ENCODE data around the gene XYLT1. TPM values are rescaled to one million over a fixed set of nuclear protein-coding genes. Genes with fewer than 3 reads are reported as not detected.
A peak's percentile ranks its signal among the peaks of the same experiment; 100 is the strongest.

Gene XYLT1
- total RNA-seq, 2 experiments from 2014 or later, result 7.3 to 8.9 TPM

- Mint-ChIP-seq H3K27ac (no peak overlapping the region), H3K36me3 (ENCODE audit: low read depth) (peaks cover 22% of the 10 kb centered on the region), H3K4me1 (ENCODE audit: low read depth) (peaks cover 21% of the 10 kb centered on the region), H3K9me3 (no peaks in the 10 kb centered on the region), H3K27me3 (no peaks in the 10 kb centered on the region), H3K4me3 (no peak overlapping the region)
- intact Hi-C loops (cut with micrococcal nuclease), result no loop called here
- ChIA-PET CTCF (no interaction called here), POLR2A (no interaction called here)
- DNase-seq (no peak), ATAC-seq (no peak)
- no peak for TF ChIP-seq CTCF (IDR thresholded peaks at IDR 0.05)
Observed at GRCh38 chr16:17131351-17131750, 339.4 kb downstream of the XYLT1 start.

GRCh38 chr16:17130733-17131132, 340.0 kb downstream of the XYLT1 start:
- DNase-seq, result no peak
- H3K9me3 Mint-ChIP-seq, result no peaks in the 10 kb centered on the region
- ATAC-seq, result no peak
- H3K4me1 Mint-ChIP-seq (ENCODE audit: low read depth), result peaks cover 21% of the 10 kb centered on the region
- H3K4me3 Mint-ChIP-seq, result no peak overlapping the region
- H3K27me3 Mint-ChIP-seq, result no peaks in the 10 kb centered on the region
- no peak for TF ChIP-seq CTCF (IDR thresholded peaks at IDR 0.05)
- peaks cover 25% of the 10 kb centered on the region for H3K36me3 Mint-ChIP-seq (ENCODE audit: low read depth)
- peak overlapping the region; percentile 30 for H3K27ac Mint-ChIP-seq
- ChIA-PET CTCF (no interaction called here), POLR2A (no interaction called here)
- intact Hi-C loops (cut with micrococcal nuclease), result no loop called here

GRCh38 chr16:17129971-17130370, 340.8 kb downstream of the XYLT1 start:
- DNase-seq (no peak), ATAC-seq (no peak)
- Mint-ChIP-seq H3K36me3 (ENCODE audit: low read depth) (peaks cover 30% of the 10 kb centered on the region), H3K9me3 (no peaks in the 10 kb centered on the region), H3K4me1 (ENCODE audit: low read depth) (peaks cover 20% of the 10 kb centered on the region), H3K27me3 (no peaks in the 10 kb centered on the region), H3K4me3 (no peak overlapping the region), H3K27ac (no peak overlapping the region)
- CTCF ChIA-PET, result no interaction called here
- TF ChIP-seq CTCF (IDR thresholded peaks at IDR 0.05), result no peak
- POLR2A ChIA-PET, result no interaction called here
- intact Hi-C loops (cut with micrococcal nuclease), result no loop called here

- Mint-ChIP-seq H3K27me3 (no peaks in the 10 kb centered on the region), H3K4me1 (ENCODE audit: low read depth) (peaks cover 12% of the 10 kb centered on the region), H3K27ac (no peak overlapping the region), H3K4me3 (no peak overlapping the region), H3K9me3 (no peaks in the 10 kb centered on the region), H3K36me3 (ENCODE audit: low read depth) (peaks cover 39% of the 10 kb centered on the region)
- ATAC-seq (no peak), DNase-seq (no peak)
- intact Hi-C loops (cut with micrococcal nuclease), result no loop called here
- ChIA-PET CTCF (no interaction called here), POLR2A (interaction anchor here (0.7 kb wide), 1 partner anchor 256 kb away, joined by 3 read pairs; no protein-coding TSS in a partner anchor)
- no peak for TF ChIP-seq CTCF (IDR thresholded peaks at IDR 0.05)
Observed at GRCh38 chr16:17128791-17129190, 342.0 kb downstream of the XYLT1 start.

- H3K36me3 Mint-ChIP-seq (ENCODE audit: low read depth), result peaks cover 38% of the 10 kb centered on the region
- no peak for TF ChIP-seq CTCF (IDR thresholded peaks at IDR 0.05)
- DNase-seq, result no peak
- ChIA-PET POLR2A (no interaction called here), CTCF (no interaction called here)
- H3K27me3 Mint-ChIP-seq, result no peaks in the 10 kb centered on the region
- H3K4me1 Mint-ChIP-seq (ENCODE audit: low read depth), result peaks cover 7% of the 10 kb centered on the region
- H3K27ac Mint-ChIP-seq, result no peak overlapping the region
- ATAC-seq, result no peak
- no peak overlapping the region for H3K4me3 Mint-ChIP-seq
- intact Hi-C loops (cut with micrococcal nuclease), result no loop called here
- no peaks in the 10 kb centered on the region for H3K9me3 Mint-ChIP-seq
Observed at GRCh38 chr16:17126156-17126555, 344.6 kb downstream of the XYLT1 start.

All from activated CD8-positive, alpha-beta T cell treated with anti-CD3 and anti-CD28 coated beads for 36 hours (primary cell).